Tibial nerve (tissue), 4 donors: ENCODE measurements around the gene ARL17A. TPM values are rescaled to one million over a fixed set of nuclear protein-coding genes. Genes with fewer than 3 reads are reported as not detected.
"Not testable (repeated sequence)": the region's sequence is repeated elsewhere in the genome, so short reads cannot be mapped to it uniquely, and the experiment has no call there.

Source experiments
- DNase-seq, 2 donors: peaks; one replicate each; pipeline ENCODE4 v3.0.0-alpha.2; 2019; ENCODE audit warnings: low spot score in 2 of 2
- H3K27ac ChIP-seq, 4 donors: fragments of 200-600 bp; sonication (generic) in 3 of 4; one replicate each; pipeline ENCODE4 v1.5.1; 2017 to 2019; ENCODE audit warnings: mild to moderate bottlenecking in 1 of 4
- H3K27me3 ChIP-seq, 2 donors: fragments of 200-600 bp; sonication (generic) in 1 of 2; one replicate each; pipeline versions ENCODE4 v1.5.1 to v1.6.0; 2017 to 2019
- H3K36me3 ChIP-seq, 3 donors: fragments of 200-600 bp; sonication (generic); one replicate each; pipeline ENCODE4 v1.5.1; 2018 to 2019
- H3K4me1 ChIP-seq, 4 donors: fragments of 200-600 bp; sonication (generic) in 3 of 4; one replicate each; pipeline ENCODE4 v1.5.1; 2017 to 2019
- H3K4me3 ChIP-seq, 4 donors: fragments of 200-600 bp; sonication (generic) in 3 of 4; one replicate each; pipeline ENCODE4 v1.5.1; 2017 to 2019; ENCODE audit warnings: mild to moderate bottlenecking in 1 of 4, moderate library complexity in 1 of 4
- H3K9me3 ChIP-seq, 4 donors: fragments of 200-600 bp; sonication (generic) in 3 of 4; one replicate each; pipeline ENCODE4 v1.5.1; 2017 to 2019
- WGBS, 2 donors: methylation state at CpG; one replicate each; pipeline ENCODE4 v1.1.5; 2018; 5-methylcytosine and 5-hydroxymethylcytosine counted together
- total RNA-seq, 4 donors: library from RNA; depleted of rRNA; stranded (reverse); fragments of >200 nt; gene quantifications; one replicate each; pipeline ENCODE4 v1.1.0, GENCODE V29; 2016

ARL17A gene
- total RNA-seq, 4 donors from 2014 or later, result 10.9 to 17.7 (median 13.7) TPM

GRCh38 chr17:46590157-46591146, 11.0 kb upstream of the ARL17A start, which contains the start of gene NSF:
Gene NSF, plus strand, starts transcription at chr17:46590669. Its CDS starts 107 bp downstream, at chr17:46590776.
- no CpG with 5 or more reads among the region's 95 CpGs for WGBS, 2 donors
- not testable (repeated sequence) for H3K4me3 ChIP-seq, DNase-seq, H3K27ac ChIP-seq, H3K36me3 ChIP-seq, H3K9me3 ChIP-seq, H3K4me1 ChIP-seq, H3K27me3 ChIP-seq

GRCh38 chr17:46585444-46585843, 6.0 kb upstream of the ARL17A start:
- not testable (repeated sequence) for H3K4me1 ChIP-seq, H3K27me3 ChIP-seq, DNase-seq, H3K4me3 ChIP-seq, H3K27ac ChIP-seq, H3K9me3 ChIP-seq, H3K36me3 ChIP-seq
- WGBS, 2 donors, result no CpG with 5 or more reads among the region's 3 CpGs

GRCh38 chr17:46580082-46580481, 591 bp upstream of the ARL17A start:
- 5 to 33% methylated on average over 1 to 7 of the region's 18 CpGs for WGBS, 2 donors
- H3K27me3 ChIP-seq, H3K4me1 ChIP-seq, H3K9me3 ChIP-seq, DNase-seq, H3K36me3 ChIP-seq: not testable (repeated sequence)
- H3K4me3 ChIP-seq, result peak overlapping the region in 2 of 4 donors; percentile 21 to 40
- H3K27ac ChIP-seq, result peak overlapping the region in 2 of 4 donors; percentile 50 to 66

- H3K4me3 ChIP-seq, H3K36me3 ChIP-seq, H3K27me3 ChIP-seq, H3K4me1 ChIP-seq, DNase-seq, H3K27ac ChIP-seq, H3K9me3 ChIP-seq: not testable (repeated sequence)
- no CpG with 5 or more reads among the region's 4 CpGs for WGBS, 2 donors
These were observed 7.7 kb downstream of the ARL17A start for GRCh38 chr17:46571796-46572195.

GRCh38 chr17:46566980-46567379, 12.5 kb downstream of the ARL17A start:
- H3K9me3 ChIP-seq, H3K4me3 ChIP-seq, H3K36me3 ChIP-seq, H3K4me1 ChIP-seq, H3K27me3 ChIP-seq, DNase-seq, H3K27ac ChIP-seq: not testable (repeated sequence)
- WGBS, 2 donors, result no CpG with 5 or more reads among the region's 1 CpG

GRCh38 chr17:46566284-46566683, 13.2 kb downstream of the ARL17A start:
- H3K36me3 ChIP-seq, H3K27me3 ChIP-seq, H3K4me1 ChIP-seq, H3K4me3 ChIP-seq, DNase-seq, H3K27ac ChIP-seq, H3K9me3 ChIP-seq: not testable (repeated sequence)
- no CpG with 5 or more reads among the region's 2 CpGs for WGBS, 2 donors

- not testable (repeated sequence) for H3K4me1 ChIP-seq, DNase-seq, H3K4me3 ChIP-seq, H3K36me3 ChIP-seq, H3K9me3 ChIP-seq, H3K27ac ChIP-seq, H3K27me3 ChIP-seq
- WGBS, 2 donors, result no CpG with 5 or more reads among the region's 3 CpGs
These were observed 19.4 kb downstream of the ARL17A start for GRCh38 chr17:46560048-46560447.

- WGBS, 2 donors, result no CpG with 5 or more reads among the region's 20 CpGs
- H3K4me1 ChIP-seq, result not testable (repeated sequence)
These were observed 20.3 kb downstream of the ARL17A start for GRCh38 chr17:46559155-46559554.

GRCh38 chr17:46548607-46549006, 30.9 kb downstream of the ARL17A start:
- not testable (repeated sequence) for H3K4me3 ChIP-seq, H3K4me1 ChIP-seq, H3K9me3 ChIP-seq, H3K27me3 ChIP-seq, H3K27ac ChIP-seq, DNase-seq, H3K36me3 ChIP-seq
- 91 to 92% methylated on average over 9 of the region's 10 CpGs for WGBS, 2 donors

More at GRCh38 chr17:46559155-46559554, 20.3 kb downstream of the ARL17A start:
- H3K4me3 ChIP-seq, H3K36me3 ChIP-seq, H3K9me3 ChIP-seq, H3K27ac ChIP-seq, H3K27me3 ChIP-seq, DNase-seq: not testable (repeated sequence)

GRCh38 chr17:46534716-46535115, 44.8 kb downstream of the ARL17A start:
- H3K4me1 ChIP-seq, DNase-seq, H3K4me3 ChIP-seq, H3K9me3 ChIP-seq, H3K36me3 ChIP-seq, H3K27ac ChIP-seq, H3K27me3 ChIP-seq: not testable (repeated sequence)
- 94 to 95% methylated on average over 14 to 22 of the region's 22 CpGs for WGBS, 2 donors

GRCh38 chr17:46512168-46512567, 67.3 kb downstream of the ARL17A start, which contains the start of gene LRRC37A2:
Gene LRRC37A2, plus strand, starts transcription at chr17:46512468. Its CDS starts 245 bp downstream, at chr17:46512713.
- not testable (repeated sequence) for H3K4me3 ChIP-seq, H3K27ac ChIP-seq, H3K9me3 ChIP-seq, DNase-seq, H3K36me3 ChIP-seq, H3K4me1 ChIP-seq, H3K27me3 ChIP-seq
- WGBS, 2 donors, result 93 to 100% methylated on average over 3 to 4 of the region's 11 CpGs

- not testable (repeated sequence) for DNase-seq, H3K4me3 ChIP-seq, H3K9me3 ChIP-seq, H3K4me1 ChIP-seq, H3K36me3 ChIP-seq, H3K27me3 ChIP-seq, H3K27ac ChIP-seq
- 90 to 100% methylated on average over 6 to 7 of the region's 7 CpGs for WGBS, 2 donors
These were observed 73.6 kb downstream of the ARL17A start for GRCh38 chr17:46505896-46506295.

- H3K4me1 ChIP-seq, H3K27ac ChIP-seq, DNase-seq, H3K4me3 ChIP-seq, H3K36me3 ChIP-seq, H3K9me3 ChIP-seq, H3K27me3 ChIP-seq: not testable (repeated sequence)
- no CpG with 5 or more reads among the region's 6 CpGs for WGBS, 2 donors
These were observed 79.9 kb downstream of the ARL17A start for GRCh38 chr17:46499437-46500139.
